H1 (cell line): ENCODE results near the gene KIAA0040. TPM values are rescaled to one million over a fixed set of nuclear protein-coding genes. Genes with fewer than 3 reads are reported as not detected.

ENCODE experiments used
- CTCF ChIA-PET: fragments of 300-600 bp; sonication (Branson Sonifier 250); formaldehyde crosslinking; loops from one replicate; lab custom pipeline; 2021; ENCODE audit not compliant: partially characterized antibody; lab: Charles Lee
- POLR2A ChIA-PET: fragments of 300-600 bp; sonication (Branson Sonifier 250); formaldehyde crosslinking; loops from one replicate; lab custom pipeline; 2021; ENCODE audit warnings: inconsistent platforms; ENCODE audit not compliant: partially characterized antibody; lab: Charles Lee
- DNase-seq, 2 experiments: peaks; one replicate each; pipeline versions ENCODE4 v3.0.0 to v3.0.0-alpha.2; 2010 to 2022; ENCODE audit warnings: low spot score in 2 of 2, low read depth in 1 of 2, mixed read lengths in 1 of 2
- FAIRE-seq: peaks from 2 replicates; lab custom pipeline; 2011; peaks lifted over from hg19 to GRCh38; lab: Jason Lieb, UNC
- H2AFZ ChIP-seq: 2 replicates; pipeline ENCODE4 v1.8.1; 2012; ENCODE audit warnings: low read length, inconsistent platforms
- H2AK5ac ChIP-seq: 2 replicates; pipeline ENCODE4 v1.6.1; 2013; ENCODE audit warnings: low read depth, low read length
- H2BK120ac ChIP-seq: replicated peaks from 2 replicates; pipeline ENCODE3; 2013; ENCODE audit warnings: low read depth, low read length, inconsistent platforms
- H2BK12ac ChIP-seq: 2 replicates; pipeline ENCODE4 v1.6.1; 2013; ENCODE audit warnings: low read depth, low read length
- H2BK15ac ChIP-seq: 2 replicates; pipeline ENCODE4 v1.6.1; 2013; ENCODE audit warnings: low read length
- H2BK20ac ChIP-seq: 2 replicates; pipeline ENCODE4 v1.6.1; 2013; ENCODE audit warnings: low read length
- H2BK5ac ChIP-seq: 2 replicates; pipeline ENCODE4 v1.6.1; 2013; ENCODE audit warnings: low read depth, low read length
- H3K14ac ChIP-seq: 2 replicates; pipeline ENCODE4 v1.6.1; 2013; ENCODE audit warnings: inconsistent platforms; ENCODE audit not compliant: insufficient read length
- H3K18ac ChIP-seq: 2 replicates; pipeline ENCODE4 v1.6.1; 2013; ENCODE audit warnings: low read length; ENCODE audit errors: extremely low read depth
- H3K23ac ChIP-seq: 2 replicates; pipeline ENCODE4 v1.6.1; 2013; ENCODE audit warnings: inconsistent platforms; ENCODE audit not compliant: insufficient read length
- H3K23me2 ChIP-seq: 2 replicates; pipeline ENCODE4 v1.6.1; 2013; ENCODE audit warnings: low read depth, low read length
- H3K27ac ChIP-seq: 2 replicates; pipeline ENCODE4 v1.6.1; 2011; ENCODE audit warnings: low read depth, low read length, inconsistent platforms
- H3K27me3 ChIP-seq, 4 experiments: replicated peaks in 1 of 4; 1 replicate in 1 of 4; 2 replicates in 3 of 4; pipeline versions ENCODE4 v1.6.1 to v1.8.1; 2011 to 2013; ENCODE audit warnings: low read length in 3 of 4, mild to moderate bottlenecking in 3 of 4, inconsistent platforms in 2 of 4, mixed read lengths in 2 of 4, moderate library complexity in 1 of 4; ENCODE audit not compliant: control insufficient read depth in 3 of 4, insufficient read depth in 3 of 4; ENCODE audit errors: extremely low read depth in 1 of 4
- H3K36me3 ChIP-seq, 4 experiments: 2 replicates each; pipeline versions ENCODE4 v1.6.1 to v1.8.1; 2011 to 2013; ENCODE audit warnings: mild to moderate bottlenecking in 4 of 4, low read length in 3 of 4, moderate library complexity in 2 of 4, control low read depth in 1 of 4, inconsistent platforms in 1 of 4; ENCODE audit not compliant: insufficient read depth in 4 of 4, control insufficient read depth in 2 of 4
- H3K4ac ChIP-seq: replicated peaks from 2 replicates; pipeline ENCODE3; 2013; ENCODE audit warnings: low read length, low read depth, mixed read lengths, inconsistent platforms; ENCODE audit not compliant: insufficient read length
- H3K4me1 ChIP-seq, 4 experiments: replicated peaks in 1 of 4; 1 replicate in 1 of 4; 2 replicates in 3 of 4; pipeline versions ENCODE4 v1.6.1 to v1.8.1; 2011 to 2013; ENCODE audit warnings: low read length in 3 of 4, inconsistent platforms in 2 of 4, mixed read lengths in 1 of 4; ENCODE audit not compliant: insufficient read depth in 4 of 4, control insufficient read depth in 3 of 4
- H3K4me2 ChIP-seq, 2 experiments: 2 replicates each; pipeline versions ENCODE4 v1.6.1 to v1.8.1; 2011 to 2013; ENCODE audit warnings: low read depth in 2 of 2, low read length in 2 of 2, control low read depth in 1 of 2, inconsistent platforms in 1 of 2, mild to moderate bottlenecking in 1 of 2; ENCODE audit not compliant: insufficient read depth in 1 of 2
- H3K4me3 ChIP-seq, 4 experiments: fragments of 200-600, 300-600 bp in 1 of 4; sonication (generic), shearing (Covaris generic), sonication (Bioruptor Twin) in 1 of 4; 2 replicates each; pipeline versions ENCODE4 v1.5.1 to v1.8.1; 2011 to 2016; ENCODE audit warnings: low read length in 4 of 4, low read depth in 3 of 4, control low read depth in 2 of 4, inconsistent platforms in 2 of 4, mild to moderate bottlenecking in 2 of 4, mixed read lengths in 1 of 4, moderate library complexity in 1 of 4; ENCODE audit not compliant: insufficient read depth in 2 of 4; ENCODE audit errors: extremely low read depth in 1 of 4
- H3K56ac ChIP-seq: replicated peaks from 2 replicates; pipeline ENCODE3; 2013; ENCODE audit warnings: low read depth, mild to moderate bottlenecking, mixed read lengths, low read length, inconsistent platforms; ENCODE audit not compliant: insufficient read length
- H3K79me1 ChIP-seq: 2 replicates; pipeline ENCODE4 v1.6.1; 2013; ENCODE audit warnings: low read depth, low read length, control low read depth
- H3K79me2 ChIP-seq, 2 experiments: 2 replicates each; pipeline versions ENCODE4 v1.6.1 to v1.8.1; 2012 to 2013; ENCODE audit warnings: low read length in 2 of 2, mild to moderate bottlenecking in 2 of 2, inconsistent platforms in 1 of 2; ENCODE audit not compliant: insufficient read depth in 2 of 2, control insufficient read depth in 1 of 2
- H3K9ac ChIP-seq, 4 experiments: replicated peaks in 1 of 4; 1 replicate in 1 of 4; 2 replicates in 3 of 4; pipeline versions ENCODE4 v1.6.1 to v1.8.1; 2011 to 2013; ENCODE audit warnings: low read depth in 3 of 4, low read length in 3 of 4, control low read depth in 2 of 4, mild to moderate bottlenecking in 2 of 4, moderate library complexity in 2 of 4, inconsistent platforms in 1 of 4; ENCODE audit errors: extremely low read depth in 1 of 4
- H3K9me3 ChIP-seq, 2 experiments: 2 replicates each; pipeline versions ENCODE4 v1.6.1 to v1.8.1; 2012 to 2013; ENCODE audit warnings: mild to moderate bottlenecking in 2 of 2, moderate library complexity in 2 of 2, control low read depth in 1 of 2, inconsistent platforms in 1 of 2, low read depth in 1 of 2, low read length in 1 of 2, mixed read lengths in 1 of 2; ENCODE audit not compliant: insufficient read depth in 2 of 2
- H4K20me1 ChIP-seq, 2 experiments: replicated peaks in 1 of 2; 2 replicates each; pipeline versions ENCODE3 to v1.8.1; 2011 to 2013; ENCODE audit warnings: inconsistent platforms in 2 of 2, low read length in 2 of 2, mild to moderate bottlenecking in 1 of 2; ENCODE audit not compliant: insufficient read depth in 2 of 2, control insufficient read depth in 1 of 2
- H4K5ac ChIP-seq: 2 replicates; pipeline ENCODE4 v1.6.1; 2013; ENCODE audit warnings: low read length, low read depth, mixed read lengths, inconsistent platforms; ENCODE audit not compliant: insufficient read length
- H4K8ac ChIP-seq: 2 replicates; pipeline ENCODE4 v1.8.0; 2013; ENCODE audit warnings: mild to moderate bottlenecking, moderate library complexity, low read length, inconsistent platforms; ENCODE audit not compliant: insufficient read depth; ENCODE audit errors: extremely low read depth
- H4K91ac ChIP-seq: replicated peaks from 2 replicates; pipeline ENCODE3; 2013; ENCODE audit warnings: low read length, mixed read lengths, inconsistent platforms; ENCODE audit not compliant: insufficient read length
- CEBPB ChIP-seq: IDR thresholded peaks from 2 replicates; pipeline ENCODE4 v1.6.1; 2012; ENCODE audit warnings: low read depth, low read length
- HDAC6 ChIP-seq: IDR thresholded peaks from one replicate; pipeline ENCODE4 v1.7.1; 2012; ENCODE audit warnings: low read depth, mild to moderate bottlenecking, inconsistent platforms, low read length, moderate library complexity
- JUND ChIP-seq: IDR thresholded peaks from 2 replicates; pipeline ENCODE4 v1.6.1; 2011; ENCODE audit warnings: mild to moderate bottlenecking, improper control_type of control experiment, low read length
- KDM5A ChIP-seq: fragments of 200-600 bp; IDR thresholded peaks from 2 replicates; pipeline ENCODE4 v1.7.1; 2012; ENCODE audit warnings: mild to moderate bottlenecking, low read length, inconsistent platforms, mixed read lengths
- MAX ChIP-seq: IDR thresholded peaks from 2 replicates; pipeline ENCODE4 v1.6.1; 2012; ENCODE audit warnings: inconsistent platforms
- NANOG ChIP-seq: IDR thresholded peaks from 2 replicates; pipeline ENCODE4 v1.6.1; 2011; ENCODE audit warnings: low read length, low read depth, mild to moderate bottlenecking, inconsistent platforms; ENCODE audit not compliant: insufficient read depth, poor library complexity, severe bottlenecking
- PHF8 ChIP-seq: fragments of 200-600 bp; sonication (generic); conservative IDR thresholded peaks from 2 replicates; pipeline ENCODE4 v1.7.1; 2012; ENCODE audit warnings: low read depth, mild to moderate bottlenecking, inconsistent platforms, low read length, moderate library complexity
- RFX5 ChIP-seq: IDR thresholded peaks from 2 replicates; pipeline ENCODE4 v1.6.1; 2011; ENCODE audit warnings: low read depth, low read length, improper control_type of control experiment, borderline replicate concordance
- SRF ChIP-seq: IDR thresholded peaks from 2 replicates; pipeline ENCODE4 v1.6.1; 2011; ENCODE audit warnings: mild to moderate bottlenecking, low read depth, low read length, moderate library complexity
- SUZ12 ChIP-seq: fragments of 200-600 bp; sonication (generic); IDR thresholded peaks from 2 replicates; pipeline ENCODE4 v1.6.1; 2012; ENCODE audit warnings: mild to moderate bottlenecking, inconsistent platforms, low read length, moderate library complexity, mixed read lengths
- WGBS, 2 experiments: shearing (Covaris generic) in 1 of 2; methylation state at CpG; one replicate each; pipeline versions ENCODE4 v1.1.6 to v1.1.7; 2013 to 2015; ENCODE audit warnings: low lambda C conversion rate in 2 of 2, mixed read lengths in 2 of 2, inconsistent platforms in 1 of 2, low coverage in 1 of 2, missing lambda C conversion rate in 1 of 2; ENCODE audit not compliant: insufficient replicate concordance in 2 of 2, insufficient coverage in 1 of 2, insufficient read length in 1 of 2; ENCODE audit errors: extremely low coverage in 1 of 2, missing lambda C conversion rate in 1 of 2; 5-methylcytosine and 5-hydroxymethylcytosine counted together
- polyA plus RNA-seq, 7 experiments: library from polyadenylated mRNA; depleted of rRNA in 3 of 7; stranded (reverse) in 5 of 7; unstranded in 2 of 7; fragments of >200 nt in 5 of 7; fragments of 200-250 nt in 2 of 7; gene quantifications; 1 replicate in 5 of 7; 2 replicates in 1 of 7; 4 replicates in 1 of 7; pipeline versions ENCODE4 v1.2.1 to v1.2.3, GENCODE V29; 2011 to 2013; ENCODE audit warnings: missing spikeins in 2 of 7, mixed read lengths in 2 of 7
- total RNA-seq: library from RNA; stranded (reverse); fragmentation: NEBNext Ultra II Directional; extraction: Animal tissue kit (Norgen Biotek cat#: 25700); gene quantifications from 2 replicates; pipeline ENCODE4 v1.2.1, GENCODE V29; 2021

Gene KIAA0040
- total and polyA plus RNA-seq, 2 of the 8 experiments (the other 6 are each of a cell fraction or from before 2014, with no cell fraction given) = 11.0 to 14.1 TPM

GRCh38 chr1:175193527-175193910, 943 bp upstream of the KIAA0040 start:
- Histone ChIP-seq H2BK5ac (no peak overlapping the region), H3K23ac (no peak overlapping the region), H2BK120ac (no peak overlapping the region), H4K20me1 (no peaks in the 10 kb centered on the region), H3K23me2 (peaks cover 11% of the 10 kb centered on the region), H3K4me2 (peak overlapping the region; percentile 74 to 95), H2BK20ac (no peak overlapping the region), H3K4me1 (peaks cover 0 to 5% (median 5%) of the 10 kb centered on the region in 4 experiments; a peak in 3 of 7 replicates), H3K27me3 (peaks cover 3 to 19% (median 15%) of the 10 kb centered on the region in 4 experiments), H3K27ac (no peak overlapping the region), H3K79me2 (no peaks in the 10 kb centered on the region), H3K9ac (no peak overlapping the region), H2BK12ac (no peak overlapping the region), H2AK5ac (no peak overlapping the region), H3K9me3 (no peaks in the 10 kb centered on the region), H4K5ac (no peak overlapping the region), H3K18ac (no peak overlapping the region), H3K4me3 (peak overlapping the region; percentile 42 to 85 (median 61); a peak in 7 of 8 replicates), H3K36me3 (no peaks in the 10 kb centered on the region), H3K56ac (no peak overlapping the region), H3K4ac (no peak overlapping the region), H4K8ac (no peak overlapping the region), H2AFZ (peak overlapping the region; percentile 83), H2BK15ac (0 out of 2 replicates have a peak overlapping the region, but pooled peaks have one; percentile 10), H4K91ac (no peak overlapping the region), H3K14ac (no peak overlapping the region), H3K79me1 (no peaks in the 10 kb centered on the region)
- FAIRE-seq (no peak), DNase-seq (no peak)
- WGBS, 2 experiments = 59% methylated on average over 4 of the region's 4 CpGs; no CpG with 5 or more reads in 1 of the 2 experiments
- CTCF ChIA-PET = interaction anchor here (0.7 to 2.9 kb wide), 12 partner anchors 9 to 125 kb away, joined by 3 to 9 read pairs (median 6); no protein-coding TSS in a partner anchor
- POLR2A ChIA-PET = no interaction called here
- TF ChIP-seq KDM5A (no peak), SRF (no peak), HDAC6 (no peak), JUND (no peak), SUZ12 (0 out of 2 replicates have a peak, but pooled peaks have one; percentile 12), RFX5 (no peak), MAX (no peak), PHF8 (no peak), NANOG (no peak), CEBPB (no peak)
